ENCODE measurements around the gene FRMD4B.

DNA sequence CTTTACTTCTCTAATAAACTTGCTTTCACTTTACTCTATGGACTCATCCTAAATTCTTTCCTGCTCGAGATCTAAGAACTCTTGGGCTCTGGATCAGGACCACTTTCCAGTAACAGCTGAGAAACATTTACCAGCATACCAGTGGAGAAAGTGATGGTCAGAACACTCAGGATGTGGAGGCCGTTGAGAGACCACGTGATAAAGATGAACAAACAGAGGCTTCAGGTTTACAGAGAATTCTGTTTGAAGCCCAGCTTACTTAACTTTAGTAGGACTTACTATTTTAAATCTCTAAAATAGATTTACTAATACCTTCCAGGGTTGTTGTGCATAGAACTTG is 57.0 kb downstream of the FRMD4B start:
- TF ChIP-seq, protein P1, sequence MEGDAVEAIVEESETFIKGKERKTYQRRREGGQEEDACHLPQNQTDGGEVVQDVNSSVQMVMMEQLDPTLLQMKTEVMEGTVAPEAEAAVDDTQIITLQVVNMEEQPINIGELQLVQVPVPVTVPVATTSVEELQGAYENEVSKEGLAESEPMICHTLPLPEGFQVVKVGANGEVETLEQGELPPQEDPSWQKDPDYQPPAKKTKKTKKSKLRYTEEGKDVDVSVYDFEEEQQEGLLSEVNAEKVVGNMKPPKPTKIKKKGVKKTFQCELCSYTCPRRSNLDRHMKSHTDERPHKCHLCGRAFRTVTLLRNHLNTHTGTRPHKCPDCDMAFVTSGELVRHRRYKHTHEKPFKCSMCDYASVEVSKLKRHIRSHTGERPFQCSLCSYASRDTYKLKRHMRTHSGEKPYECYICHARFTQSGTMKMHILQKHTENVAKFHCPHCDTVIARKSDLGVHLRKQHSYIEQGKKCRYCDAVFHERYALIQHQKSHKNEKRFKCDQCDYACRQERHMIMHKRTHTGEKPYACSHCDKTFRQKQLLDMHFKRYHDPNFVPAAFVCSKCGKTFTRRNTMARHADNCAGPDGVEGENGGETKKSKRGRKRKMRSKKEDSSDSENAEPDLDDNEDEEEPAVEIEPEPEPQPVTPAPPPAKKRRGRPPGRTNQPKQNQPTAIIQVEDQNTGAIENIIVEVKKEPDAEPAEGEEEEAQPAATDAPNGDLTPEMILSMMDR (IDR thresholded peaks at IDR 0.05): no peak
- no peak for TF ChIP-seq POLR2A (IDR thresholded peaks at IDR 0.05; ENCODE audit: low read depth)

All from esophagus muscularis mucosa (tissue), 3 donors.